Measurements from ENCODE around the gene XCL1. TPM values are rescaled to one million over a fixed set of nuclear protein-coding genes. Genes with fewer than 3 reads are reported as not detected.

XCL1 gene
- total RNA-seq, 1 experiment from 2014 or later, result not detected

DNA sequence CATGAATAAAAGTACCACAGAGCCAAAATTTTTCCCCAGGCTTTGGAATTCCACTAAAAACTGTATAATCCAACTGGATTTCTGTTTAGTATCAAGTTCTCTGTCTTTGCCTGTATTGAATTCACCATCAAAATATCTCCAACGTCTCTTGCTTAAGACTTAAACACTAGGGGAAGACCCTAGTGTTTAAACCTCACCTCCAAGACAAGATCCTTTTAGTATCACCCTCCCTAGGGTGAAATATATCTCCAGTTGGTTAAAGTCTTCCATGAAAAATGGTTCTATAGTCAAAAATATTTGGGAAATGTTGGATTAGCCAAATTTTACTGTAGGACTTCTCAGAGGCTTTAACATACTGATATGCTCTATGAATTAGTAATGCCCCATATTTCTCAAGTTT, 8.1 kb upstream of the XCL1 start:
- no peaks in the 10 kb centered on the region for H3K9me3 ChIP-seq (ENCODE audit: low read length)
- peaks cover 55% of the 10 kb centered on the region for H3K27me3 ChIP-seq (ENCODE audit: low read length)
- CTCF ChIA-PET, result no interaction called here
- ATAC-seq, result no peak
- DNase-seq, result no peak
- H3K4me3 ChIP-seq (ENCODE audit: low read length), result no peak overlapping the region
- no peaks in the 10 kb centered on the region for H3F3A ChIP-seq (ENCODE audit: low read length, unreplicated experiment)
- H3K36me3 ChIP-seq (ENCODE audit: low read depth, low read length), result no peaks in the 10 kb centered on the region
- no peaks in the 10 kb centered on the region for H3K9me2 ChIP-seq (replicated peaks; ENCODE audit: low read length)
- no peaks in the 10 kb centered on the region for H3K79me2 ChIP-seq (ENCODE audit: low read length)
- no peak for TF ChIP-seq EZH2 (IDR thresholded peaks at IDR 0.05; ENCODE audit: low read length, unreplicated experiment)
- TF ChIP-seq, protein P1, sequence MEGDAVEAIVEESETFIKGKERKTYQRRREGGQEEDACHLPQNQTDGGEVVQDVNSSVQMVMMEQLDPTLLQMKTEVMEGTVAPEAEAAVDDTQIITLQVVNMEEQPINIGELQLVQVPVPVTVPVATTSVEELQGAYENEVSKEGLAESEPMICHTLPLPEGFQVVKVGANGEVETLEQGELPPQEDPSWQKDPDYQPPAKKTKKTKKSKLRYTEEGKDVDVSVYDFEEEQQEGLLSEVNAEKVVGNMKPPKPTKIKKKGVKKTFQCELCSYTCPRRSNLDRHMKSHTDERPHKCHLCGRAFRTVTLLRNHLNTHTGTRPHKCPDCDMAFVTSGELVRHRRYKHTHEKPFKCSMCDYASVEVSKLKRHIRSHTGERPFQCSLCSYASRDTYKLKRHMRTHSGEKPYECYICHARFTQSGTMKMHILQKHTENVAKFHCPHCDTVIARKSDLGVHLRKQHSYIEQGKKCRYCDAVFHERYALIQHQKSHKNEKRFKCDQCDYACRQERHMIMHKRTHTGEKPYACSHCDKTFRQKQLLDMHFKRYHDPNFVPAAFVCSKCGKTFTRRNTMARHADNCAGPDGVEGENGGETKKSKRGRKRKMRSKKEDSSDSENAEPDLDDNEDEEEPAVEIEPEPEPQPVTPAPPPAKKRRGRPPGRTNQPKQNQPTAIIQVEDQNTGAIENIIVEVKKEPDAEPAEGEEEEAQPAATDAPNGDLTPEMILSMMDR (conservative IDR thresholded peaks at IDR 0.05; ENCODE audit: low read depth, low read length), result no peak
- TF ChIP-seq EZH2phosphoT487 (IDR thresholded peaks at IDR 0.05; ENCODE audit: borderline replicate concordance, low read length), result no peak
- BruUV-seq (replicated peaks), result no TSS peak
- no peak overlapping the region for H2AFZ ChIP-seq (ENCODE audit: low read length)
- no peaks in the 10 kb centered on the region for H3K4me1 ChIP-seq (ENCODE audit: insufficient read depth, low read length)
- no peak overlapping the region for H3K9ac ChIP-seq (ENCODE audit: low read length)
- POLR2A ChIA-PET (ENCODE audit: unreplicated experiment), result no interaction called here
- no peak overlapping the region for H3K27ac ChIP-seq (ENCODE audit: low read length)
- no peak overlapping the region for H3K4me2 ChIP-seq (ENCODE audit: low read length)
- H4K20me1 ChIP-seq (ENCODE audit: low read length), result no peaks in the 10 kb centered on the region
- intact Hi-C loops (cut with micrococcal nuclease), result no loop called here

GRCh38 chr1:168570652-168571051, 5.8 kb upstream of the XCL1 start:
- no peak for TF ChIP-seq EZH2phosphoT487 (IDR thresholded peaks at IDR 0.05; ENCODE audit: borderline replicate concordance, low read length)
- TF ChIP-seq, protein P1 (conservative IDR thresholded peaks at IDR 0.05; ENCODE audit: low read depth, low read length), result no peak
- TF ChIP-seq EZH2 (IDR thresholded peaks at IDR 0.05; ENCODE audit: low read length, unreplicated experiment), result no peak
- Histone ChIP-seq H2AFZ (ENCODE audit: low read length) (no peak overlapping the region), H3K27ac (ENCODE audit: low read length) (no peak overlapping the region), H3K27me3 (ENCODE audit: low read length) (peaks cover 32% of the 10 kb centered on the region), H3K4me1 (ENCODE audit: insufficient read depth, low read length) (no peaks in the 10 kb centered on the region), H3F3A (ENCODE audit: low read length, unreplicated experiment) (no peaks in the 10 kb centered on the region), H3K79me2 (ENCODE audit: low read length) (no peaks in the 10 kb centered on the region), H3K4me3 (ENCODE audit: low read length) (no peak overlapping the region), H3K9me2 (replicated peaks; ENCODE audit: low read length) (no peaks in the 10 kb centered on the region), H3K9ac (ENCODE audit: low read length) (no peak overlapping the region), H4K20me1 (ENCODE audit: low read length) (no peaks in the 10 kb centered on the region), H3K4me2 (ENCODE audit: low read length) (no peak overlapping the region), H3K36me3 (ENCODE audit: low read depth, low read length) (no peaks in the 10 kb centered on the region), H3K9me3 (ENCODE audit: low read length) (no peaks in the 10 kb centered on the region)
- BruUV-seq (replicated peaks), result no TSS peak
- ATAC-seq, result no peak
- intact Hi-C loops (cut with micrococcal nuclease), result no loop called here
- ChIA-PET CTCF (interaction anchor here (2.0 kb wide), 1 partner anchor 228 kb away, joined by 6 read pairs; no protein-coding TSS in a partner anchor), POLR2A (ENCODE audit: unreplicated experiment) (no interaction called here)
- DNase-seq, result no peak

- H3K27me3 ChIP-seq (ENCODE audit: low read length), result peaks cover 26% of the 10 kb centered on the region
- ChIA-PET POLR2A (ENCODE audit: unreplicated experiment) (no interaction called here), CTCF (no interaction called here)
- no peaks in the 10 kb centered on the region for H3F3A ChIP-seq (ENCODE audit: low read length, unreplicated experiment)
- TF ChIP-seq EZH2phosphoT487 (IDR thresholded peaks at IDR 0.05; ENCODE audit: borderline replicate concordance, low read length), result no peak
- TF ChIP-seq, protein P1 (conservative IDR thresholded peaks at IDR 0.05; ENCODE audit: low read depth, low read length), result no peak
- TF ChIP-seq EZH2 (IDR thresholded peaks at IDR 0.05; ENCODE audit: low read length, unreplicated experiment), result no peak
- BruUV-seq (replicated peaks), result no TSS peak
- no peaks in the 10 kb centered on the region for H3K36me3 ChIP-seq (ENCODE audit: low read depth, low read length)
- H3K4me1 ChIP-seq (ENCODE audit: insufficient read depth, low read length), result no peaks in the 10 kb centered on the region
- no peak overlapping the region for H3K27ac ChIP-seq (ENCODE audit: low read length)
- H4K20me1 ChIP-seq (ENCODE audit: low read length), result no peaks in the 10 kb centered on the region
- H3K4me3 ChIP-seq (ENCODE audit: low read length), result no peak overlapping the region
- ATAC-seq (no peak), DNase-seq (no peak)
- H2AFZ ChIP-seq (ENCODE audit: low read length), result no peak overlapping the region
- no peaks in the 10 kb centered on the region for H3K9me3 ChIP-seq (ENCODE audit: low read length)
- intact Hi-C loops (cut with micrococcal nuclease), result no loop called here
- H3K9me2 ChIP-seq (replicated peaks; ENCODE audit: low read length), result no peaks in the 10 kb centered on the region
- no peaks in the 10 kb centered on the region for H3K79me2 ChIP-seq (ENCODE audit: low read length)
- H3K4me2 ChIP-seq (ENCODE audit: low read length), result no peak overlapping the region
- H3K9ac ChIP-seq (ENCODE audit: low read length), result no peak overlapping the region
Observed at GRCh38 chr1:168572633-168573032, 3.8 kb upstream of the XCL1 start.

Measured in PC-3 (cell line).